Activated T-helper 2 cell treated with anti-CD3 and anti-CD28 coated beads, Interferon-gamma antibody, Interleukin-2, Interleukin-4, amounts not matched to agents 10 μg/mL and 5 μg/mL and 100 μg/mL, durations not matched to agents 14 hours and 24 hours and 36 hours (primary cell): ENCODE measurements around the gene TBC1D8. TPM values are rescaled to one million over a fixed set of nuclear protein-coding genes. Genes with fewer than 3 reads are reported as not detected.

Source experiments
- DNase-seq: peaks from one replicate; pipeline ENCODE4 v3.0.0; 2021; ENCODE audit warnings: low spot score
- H3K27ac Mint-ChIP-seq: one replicate; pipeline ENCODE4 v1.8.0; 2021; ENCODE audit warnings: mixed read lengths
- H3K27me3 Mint-ChIP-seq: one replicate; pipeline ENCODE4 v1.8.0; 2021; ENCODE audit warnings: low read depth, mixed read lengths
- H3K36me3 Mint-ChIP-seq: one replicate; pipeline ENCODE4 v1.8.0; 2021; ENCODE audit warnings: low read depth, mixed read lengths
- H3K4me1 Mint-ChIP-seq: one replicate; pipeline ENCODE4 v1.8.0; 2021; ENCODE audit warnings: low read depth, mixed read lengths
- H3K4me3 Mint-ChIP-seq: one replicate; pipeline ENCODE4 v1.8.0; 2021; ENCODE audit warnings: low read depth, mild to moderate bottlenecking, moderate library complexity, mixed read lengths
- H3K9me3 Mint-ChIP-seq: one replicate; pipeline ENCODE4 v1.8.0; 2021; ENCODE audit warnings: mixed read lengths
- intact Hi-C: fragments of 100-400 bp; cut with micrococcal nuclease; formaldehyde crosslinking; loops from one replicate; pipeline ENCODE4 v1.15.1; 2023
- total RNA-seq: library from RNA; stranded (reverse); gene quantifications from 2 replicates; pipeline ENCODE4 v1.2.3, GENCODE V29; 2022

TBC1D8 gene
- total RNA-seq, 1 donor from 2014 or later = 1.3 TPM

- H3K36me3 Mint-ChIP-seq = no peaks in the 10 kb centered on the region
- H3K4me1 Mint-ChIP-seq = peaks cover 3% of the 10 kb centered on the region
- no peak overlapping the region for H3K4me3 Mint-ChIP-seq
- intact Hi-C loops = no loop called here
- H3K27ac Mint-ChIP-seq = no peak overlapping the region
- no peaks in the 10 kb centered on the region for H3K9me3 Mint-ChIP-seq
- peaks cover 51% of the 10 kb centered on the region for H3K27me3 Mint-ChIP-seq
- no peak for DNase-seq
Measured at GRCh38 chr2:101145406-101145805, 5.8 kb downstream of the TBC1D8 start.

GRCh38 chr2:101142163-101142562 lies 9.0 kb downstream of the TBC1D8 start:
- peaks cover 20% of the 10 kb centered on the region for H3K27me3 Mint-ChIP-seq
- H3K4me1 Mint-ChIP-seq = no peaks in the 10 kb centered on the region
- DNase-seq = no peak
- no peaks in the 10 kb centered on the region for H3K36me3 Mint-ChIP-seq
- intact Hi-C loops = no loop called here
- no peaks in the 10 kb centered on the region for H3K9me3 Mint-ChIP-seq
- no peak overlapping the region for H3K4me3 Mint-ChIP-seq
- H3K27ac Mint-ChIP-seq = no peak overlapping the region

GRCh38 chr2:101140978-101141655 lies 10.1 kb downstream of the TBC1D8 start:
- Mint-ChIP-seq H3K4me1 (no peaks in the 10 kb centered on the region), H3K4me3 (no peak overlapping the region), H3K9me3 (no peaks in the 10 kb centered on the region), H3K27ac (no peak overlapping the region), H3K27me3 (peaks cover 12% of the 10 kb centered on the region), H3K36me3 (no peaks in the 10 kb centered on the region)
- DNase-seq = no peak
- intact Hi-C loops = no loop called here

- Mint-ChIP-seq H3K27ac (no peak overlapping the region), H3K27me3 (peaks cover 10% of the 10 kb centered on the region), H3K36me3 (no peaks in the 10 kb centered on the region), H3K9me3 (no peaks in the 10 kb centered on the region), H3K4me3 (no peak overlapping the region), H3K4me1 (no peaks in the 10 kb centered on the region)
- intact Hi-C loops = no loop called here
- no peak for DNase-seq
Measured at GRCh38 chr2:101140237-101140636, 10.9 kb downstream of the TBC1D8 start.

- no peaks in the 10 kb centered on the region for H3K4me1 Mint-ChIP-seq
- no peak for DNase-seq
- H3K4me3 Mint-ChIP-seq = no peak overlapping the region
- H3K9me3 Mint-ChIP-seq = no peaks in the 10 kb centered on the region
- intact Hi-C loops = no loop called here
- no peak overlapping the region for H3K27ac Mint-ChIP-seq
- peaks cover 6% of the 10 kb centered on the region for H3K27me3 Mint-ChIP-seq
- no peaks in the 10 kb centered on the region for H3K36me3 Mint-ChIP-seq
Measured at GRCh38 chr2:101139495-101139894, 11.7 kb downstream of the TBC1D8 start.

- Mint-ChIP-seq H3K36me3 (no peaks in the 10 kb centered on the region), H3K9me3 (no peaks in the 10 kb centered on the region), H3K4me1 (no peaks in the 10 kb centered on the region), H3K27ac (no peak overlapping the region), H3K27me3 (no peaks in the 10 kb centered on the region), H3K4me3 (no peak overlapping the region)
- intact Hi-C loops = no loop called here
- DNase-seq = no peak
Measured at GRCh38 chr2:101135412-101136296, 15.5 kb downstream of the TBC1D8 start.

GRCh38 chr2:101133492-101134100 lies 17.6 kb downstream of the TBC1D8 start:
- Mint-ChIP-seq H3K27ac (no peak overlapping the region), H3K36me3 (no peaks in the 10 kb centered on the region), H3K4me1 (no peaks in the 10 kb centered on the region), H3K27me3 (no peaks in the 10 kb centered on the region), H3K9me3 (no peaks in the 10 kb centered on the region), H3K4me3 (no peak overlapping the region)
- intact Hi-C loops = no loop called here
- DNase-seq = no peak

- no peaks in the 10 kb centered on the region for H3K4me1 Mint-ChIP-seq
- no peaks in the 10 kb centered on the region for H3K27me3 Mint-ChIP-seq
- H3K9me3 Mint-ChIP-seq = no peaks in the 10 kb centered on the region
- no peak overlapping the region for H3K27ac Mint-ChIP-seq
- H3K36me3 Mint-ChIP-seq = no peaks in the 10 kb centered on the region
- DNase-seq = no peak
- H3K4me3 Mint-ChIP-seq = no peak overlapping the region
- intact Hi-C loops = no loop called here
Measured at GRCh38 chr2:101132202-101132601, 19.0 kb downstream of the TBC1D8 start.

GRCh38 chr2:101130081-101130480 lies 21.1 kb downstream of the TBC1D8 start:
- no peaks in the 10 kb centered on the region for H3K9me3 Mint-ChIP-seq
- intact Hi-C loops = no loop called here
- H3K36me3 Mint-ChIP-seq = no peaks in the 10 kb centered on the region
- H3K27me3 Mint-ChIP-seq = peaks cover 1% of the 10 kb centered on the region
- DNase-seq = no peak
- H3K4me3 Mint-ChIP-seq = no peak overlapping the region
- H3K27ac Mint-ChIP-seq = no peak overlapping the region
- H3K4me1 Mint-ChIP-seq = peaks cover 5% of the 10 kb centered on the region

- H3K27ac Mint-ChIP-seq = no peak overlapping the region
- no peak for DNase-seq
- intact Hi-C loops = no loop called here
- no peak overlapping the region for H3K4me3 Mint-ChIP-seq
- H3K9me3 Mint-ChIP-seq = no peaks in the 10 kb centered on the region
- H3K4me1 Mint-ChIP-seq = peaks cover 5% of the 10 kb centered on the region
- H3K36me3 Mint-ChIP-seq = no peaks in the 10 kb centered on the region
- H3K27me3 Mint-ChIP-seq = peaks cover 3% of the 10 kb centered on the region
Measured at GRCh38 chr2:101127319-101128056, 23.7 kb downstream of the TBC1D8 start.

- Mint-ChIP-seq H3K36me3 (no peaks in the 10 kb centered on the region), H3K27ac (no peak overlapping the region), H3K4me1 (peaks cover 5% of the 10 kb centered on the region), H3K27me3 (peaks cover 3% of the 10 kb centered on the region), H3K4me3 (no peak overlapping the region), H3K9me3 (no peaks in the 10 kb centered on the region)
- no peak for DNase-seq
- intact Hi-C loops = no loop called here
Measured at GRCh38 chr2:101125808-101126207, 25.4 kb downstream of the TBC1D8 start.

- DNase-seq = no peak
- H3K9me3 Mint-ChIP-seq = no peaks in the 10 kb centered on the region
- H3K36me3 Mint-ChIP-seq = no peaks in the 10 kb centered on the region
- no peak overlapping the region for H3K27ac Mint-ChIP-seq
- H3K4me1 Mint-ChIP-seq = peaks cover 5% of the 10 kb centered on the region
- no peak overlapping the region for H3K4me3 Mint-ChIP-seq
- H3K27me3 Mint-ChIP-seq = peaks cover 3% of the 10 kb centered on the region
- intact Hi-C loops = no loop called here
Measured at GRCh38 chr2:101125374-101125773, 25.8 kb downstream of the TBC1D8 start.
